ENCODE measurements around the gene SLC31A1. TPM values are rescaled to one million over a fixed set of nuclear protein-coding genes. Genes with fewer than 3 reads are reported as not detected.
A peak's percentile ranks its signal among the peaks of the same experiment; 100 is the strongest.

SLC31A1 gene
- total and polyA plus RNA-seq, 2 donors (not counting 1 experiment from before 2014, with no cell fraction given) = 1.1 to 3.2 TPM

DNA sequence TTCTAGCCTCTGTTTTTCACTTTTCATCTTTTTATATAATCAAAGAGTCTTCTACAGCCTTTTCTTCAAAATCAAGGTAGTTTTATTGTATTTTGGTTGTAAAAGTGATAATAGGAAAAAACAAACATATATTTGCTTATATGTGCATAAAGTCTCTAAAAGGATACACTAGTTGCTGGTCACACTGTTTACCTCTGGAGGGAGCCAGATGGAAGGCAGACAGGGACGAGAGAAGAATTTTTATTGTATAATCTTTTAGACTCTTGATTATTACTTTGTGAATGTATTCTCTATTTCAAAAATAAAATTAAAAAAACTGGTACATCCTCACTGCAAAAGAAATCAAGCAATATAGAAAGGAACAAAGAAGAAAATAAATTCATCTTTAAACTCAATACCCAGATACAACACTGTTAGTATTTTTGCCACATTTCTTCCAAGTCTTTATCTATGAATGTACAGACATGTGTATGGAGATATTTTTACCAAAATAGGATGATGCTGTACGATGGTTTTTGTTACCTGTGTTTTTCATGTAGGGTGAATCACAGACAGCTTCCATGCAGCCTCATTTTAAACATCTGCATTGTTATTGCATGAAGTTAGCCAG is 88.0 kb downstream of the SLC31A1 start:
- no peak for TF ChIP-seq EZH2 (IDR thresholded peaks at IDR 0.05; ENCODE audit: borderline replicate concordance, insufficient read depth, low read depth, low read length, poor library complexity, severe bottlenecking)
- TF ChIP-seq, protein P1, sequence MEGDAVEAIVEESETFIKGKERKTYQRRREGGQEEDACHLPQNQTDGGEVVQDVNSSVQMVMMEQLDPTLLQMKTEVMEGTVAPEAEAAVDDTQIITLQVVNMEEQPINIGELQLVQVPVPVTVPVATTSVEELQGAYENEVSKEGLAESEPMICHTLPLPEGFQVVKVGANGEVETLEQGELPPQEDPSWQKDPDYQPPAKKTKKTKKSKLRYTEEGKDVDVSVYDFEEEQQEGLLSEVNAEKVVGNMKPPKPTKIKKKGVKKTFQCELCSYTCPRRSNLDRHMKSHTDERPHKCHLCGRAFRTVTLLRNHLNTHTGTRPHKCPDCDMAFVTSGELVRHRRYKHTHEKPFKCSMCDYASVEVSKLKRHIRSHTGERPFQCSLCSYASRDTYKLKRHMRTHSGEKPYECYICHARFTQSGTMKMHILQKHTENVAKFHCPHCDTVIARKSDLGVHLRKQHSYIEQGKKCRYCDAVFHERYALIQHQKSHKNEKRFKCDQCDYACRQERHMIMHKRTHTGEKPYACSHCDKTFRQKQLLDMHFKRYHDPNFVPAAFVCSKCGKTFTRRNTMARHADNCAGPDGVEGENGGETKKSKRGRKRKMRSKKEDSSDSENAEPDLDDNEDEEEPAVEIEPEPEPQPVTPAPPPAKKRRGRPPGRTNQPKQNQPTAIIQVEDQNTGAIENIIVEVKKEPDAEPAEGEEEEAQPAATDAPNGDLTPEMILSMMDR (IDR thresholded peaks at IDR 0.05) = peak; percentile 67
- H3K27ac ChIP-seq (ENCODE audit: low read length in 2 of 2) = no peak overlapping the region
- H3K4me2 ChIP-seq (replicated peaks; ENCODE audit: low read depth, low read length, poor library complexity, severe bottlenecking) = no peak overlapping the region
- H3K4me3 Mint-ChIP-seq = no peak overlapping the region
- peak; percentile 39 for DNase-seq
- no peaks in the 10 kb centered on the region for H3K27me3 ChIP-seq (replicated peaks in 1 of 4; ENCODE audit: control extremely low read depth in 1 of 4, control insufficient read depth in 3 of 4, insufficient read depth in 4 of 4, low read length in 3 of 4)
- no peak for ATAC-seq (ENCODE audit: low read depth)
- no peak overlapping the region for H3K9ac ChIP-seq (ENCODE audit: low read length)
- H3K4me1 Mint-ChIP-seq = no peaks in the 10 kb centered on the region
- peaks cover 4% of the 10 kb centered on the region for H3K27me3 Mint-ChIP-seq
- H3K79me2 ChIP-seq (ENCODE audit: control insufficient read depth, insufficient read depth, low read length) = no peaks in the 10 kb centered on the region
- WGBS (ENCODE audit: insufficient coverage) = no CpG with 5 or more reads among the region's 2 CpGs
- H3K9me3 ChIP-seq (ENCODE audit: control extremely low read depth in 1 of 3, control insufficient read depth in 2 of 3, insufficient read depth in 1 of 3, low read length in 2 of 3) = no peaks in the 10 kb centered on the region
- intact Hi-C loops (cut with micrococcal nuclease) = loop anchor here (1.0 kb wide), 2 partner anchors 98 to 273 kb away; no protein-coding TSS in a partner anchor
- no peaks in the 10 kb centered on the region for H4K20me1 ChIP-seq (ENCODE audit: control insufficient read depth, insufficient read depth, low read length, poor library complexity, severe bottlenecking)
- H3K4me3 ChIP-seq (ENCODE audit: control extremely low read depth in 1 of 5, extremely low read depth in 1 of 5, insufficient read depth in 1 of 5, low read depth in 2 of 5, low read length in 4 of 5) = no peak overlapping the region
- no peak overlapping the region for H2AFZ ChIP-seq (ENCODE audit: insufficient read depth, low read depth, low read length, poor library complexity, severe bottlenecking)
- no peaks in the 10 kb centered on the region for H3K9me3 Mint-ChIP-seq (ENCODE audit: insufficient read depth)
- no peak overlapping the region for H3K27ac Mint-ChIP-seq
- H3K4me1 ChIP-seq (ENCODE audit: control insufficient read depth in 2 of 2, insufficient read depth in 2 of 2, low read length in 2 of 2) = no peaks in the 10 kb centered on the region
- no peaks in the 10 kb centered on the region for H3K36me3 ChIP-seq (replicated peaks in 1 of 2; ENCODE audit: control extremely low read depth in 1 of 2, control insufficient read depth in 1 of 2, extremely low read depth in 1 of 2, insufficient read depth in 2 of 2, low read length in 1 of 2)
- CTCF ChIA-PET = interaction anchor here (0.6 to 5.4 kb wide), 9 partner anchors 9 to 1842 kb away, joined by 3 to 34 read pairs (median 3); partner anchors contain the start of genes C9orf43 and POLE3
- POLR2A ChIA-PET = no interaction called here

DNA sequence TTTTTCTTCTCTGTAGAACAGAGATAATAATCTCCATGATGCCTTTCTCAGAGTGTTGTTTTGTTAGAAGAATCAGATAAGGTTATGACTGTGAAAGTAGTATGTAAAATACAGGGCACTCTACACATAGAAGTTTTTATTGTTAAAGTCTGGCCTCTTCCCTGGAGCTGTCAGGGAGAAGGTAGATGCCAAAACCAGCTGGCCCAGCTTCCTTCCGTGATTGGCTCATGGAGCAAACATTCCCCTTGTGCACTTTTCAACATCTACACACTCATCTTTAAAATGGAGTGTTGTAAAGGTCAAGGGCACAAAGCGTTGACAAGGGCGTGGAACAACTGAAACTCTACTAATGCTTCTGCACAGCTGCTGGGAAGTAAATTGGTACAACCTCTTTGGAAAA is 89.2 kb downstream of the SLC31A1 start:
- H3K4me2 ChIP-seq (replicated peaks; ENCODE audit: low read depth, low read length, poor library complexity, severe bottlenecking) = no peak overlapping the region
- no peak overlapping the region for H3K27ac ChIP-seq (ENCODE audit: low read length in 2 of 2)
- no peak overlapping the region for H3K4me3 ChIP-seq (ENCODE audit: control extremely low read depth in 1 of 5, extremely low read depth in 1 of 5, insufficient read depth in 1 of 5, low read depth in 2 of 5, low read length in 4 of 5)
- no peak overlapping the region for H3K9ac ChIP-seq (ENCODE audit: low read length)
- no peaks in the 10 kb centered on the region for H3K4me1 ChIP-seq (ENCODE audit: control insufficient read depth in 2 of 2, insufficient read depth in 2 of 2, low read length in 2 of 2)
- H3K27me3 Mint-ChIP-seq = peaks cover 1% of the 10 kb centered on the region
- POLR2A ChIA-PET = interaction anchor here (0.6 kb wide), 1 partner anchor 296 kb away, joined by 5 read pairs; no protein-coding TSS in a partner anchor
- intact Hi-C loops (cut with micrococcal nuclease) = no loop called here
- WGBS (ENCODE audit: insufficient coverage) = no CpG with 5 or more reads among the region's 3 CpGs
- H3K36me3 ChIP-seq (replicated peaks in 1 of 2; ENCODE audit: control extremely low read depth in 1 of 2, control insufficient read depth in 1 of 2, extremely low read depth in 1 of 2, insufficient read depth in 2 of 2, low read length in 1 of 2) = no peaks in the 10 kb centered on the region
- CTCF ChIA-PET = interaction anchor here (1.2 to 5.4 kb wide), 7 partner anchors 92 to 348 kb away, joined by 3 to 34 read pairs (median 6); no protein-coding TSS in a partner anchor
- H3K27me3 ChIP-seq (replicated peaks in 1 of 4; ENCODE audit: control extremely low read depth in 1 of 4, control insufficient read depth in 3 of 4, insufficient read depth in 4 of 4, low read length in 3 of 4) = no peaks in the 10 kb centered on the region
- H4K20me1 ChIP-seq (ENCODE audit: control insufficient read depth, insufficient read depth, low read length, poor library complexity, severe bottlenecking) = no peaks in the 10 kb centered on the region
- no peaks in the 10 kb centered on the region for H3K9me3 ChIP-seq (ENCODE audit: control extremely low read depth in 1 of 3, control insufficient read depth in 2 of 3, insufficient read depth in 1 of 3, low read length in 2 of 3)
- DNase-seq (no peak), ATAC-seq (ENCODE audit: low read depth) (no peak)
- no peaks in the 10 kb centered on the region for H3K79me2 ChIP-seq (ENCODE audit: control insufficient read depth, insufficient read depth, low read length)
- H3K9me3 Mint-ChIP-seq (ENCODE audit: insufficient read depth) = no peaks in the 10 kb centered on the region
- no peaks in the 10 kb centered on the region for H3K4me1 Mint-ChIP-seq
- H3K27ac Mint-ChIP-seq = no peak overlapping the region
- no peak for TF ChIP-seq EZH2 (IDR thresholded peaks at IDR 0.05; ENCODE audit: borderline replicate concordance, insufficient read depth, low read depth, low read length, poor library complexity, severe bottlenecking)
- TF ChIP-seq, protein P1 (IDR thresholded peaks at IDR 0.05) = no peak
- no peak overlapping the region for H3K4me3 Mint-ChIP-seq
- no peak overlapping the region for H2AFZ ChIP-seq (ENCODE audit: insufficient read depth, low read depth, low read length, poor library complexity, severe bottlenecking)

All from B cell (primary cell).